ENCODE results near the gene FOXE3.
"Not testable (repeated sequence)": the region's sequence is repeated elsewhere in the genome, so short reads cannot be mapped to it uniquely, and the experiment has no call there.

FOXE3 gene

DNA sequence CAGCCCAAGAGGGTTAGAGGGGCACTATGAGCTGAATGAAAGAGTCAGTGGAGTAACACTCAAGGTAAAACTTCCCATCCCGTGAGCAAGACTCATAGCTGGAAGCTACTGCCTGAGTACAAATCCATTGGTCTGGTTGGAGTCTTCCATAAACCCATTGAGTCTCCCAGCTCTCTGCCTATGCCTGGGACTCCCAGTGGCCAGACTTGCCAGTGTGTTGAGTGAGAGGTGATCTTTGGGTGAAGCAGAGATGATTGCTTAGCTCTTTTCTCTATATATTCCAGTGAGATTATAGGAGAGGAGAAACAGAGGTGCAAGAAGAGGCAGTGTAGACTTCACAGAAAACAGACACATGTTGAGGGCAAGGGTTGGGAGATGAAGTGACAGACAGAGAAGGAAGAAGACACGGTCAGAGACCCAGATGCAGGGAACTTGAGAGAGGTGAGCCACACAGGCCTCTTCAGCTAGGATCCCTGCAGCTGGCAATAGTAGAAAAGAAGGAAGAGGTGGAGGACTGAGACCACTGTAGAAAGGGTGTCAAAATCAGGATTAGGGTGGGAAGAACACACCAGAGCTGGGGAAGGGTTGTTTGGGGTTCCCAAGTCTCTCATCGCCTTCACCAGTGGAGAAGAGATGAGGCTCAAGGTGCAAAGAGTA is 25.5 kb downstream of the FOXE3 start:
- DNase-seq (ENCODE audit: low spot score in 2 of 2), result no peak
- Histone ChIP-seq H3K4me1 (no peaks in the 10 kb centered on the region), H3K36me3 (replicated peaks) (no peaks in the 10 kb centered on the region), H3K4me3 (no peak overlapping the region), H3K9me3 (peaks cover 4% of the 10 kb centered on the region; the same call in 1 of the 2 replicates), H3K27me3 (ENCODE audit: low read depth) (peaks cover 19% of the 10 kb centered on the region)
- in situ Hi-C loops (cut with MboI; ENCODE audit: low sequenced_read_pairs), result no loop called here

DNA sequence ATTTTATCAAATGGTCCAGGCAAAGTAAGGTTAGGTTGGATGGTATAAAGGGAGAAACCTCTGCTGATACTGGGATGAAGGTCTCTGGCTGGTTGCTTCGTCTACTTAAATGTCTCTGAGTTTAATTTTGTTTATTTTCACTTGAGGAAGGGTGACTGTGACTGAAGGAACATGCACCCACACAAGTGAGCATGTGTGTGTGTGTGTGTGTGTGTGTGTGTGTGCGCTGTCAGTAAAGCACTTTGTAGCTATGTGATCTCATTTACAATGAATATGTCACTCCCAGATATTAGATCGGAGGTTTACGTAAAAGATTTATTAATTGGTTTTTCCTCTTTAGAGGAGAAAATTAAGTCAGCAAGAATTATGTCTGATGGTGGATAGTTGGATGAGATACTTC is 26.1 kb downstream of the FOXE3 start:
- Histone ChIP-seq H3K36me3 (replicated peaks) (no peaks in the 10 kb centered on the region), H3K27me3 (ENCODE audit: low read depth) (peaks cover 19% of the 10 kb centered on the region), H3K4me3 (no peak overlapping the region), H3K9me3 (peaks cover 4% of the 10 kb centered on the region; the same call in 1 of the 2 replicates), H3K4me1 (no peaks in the 10 kb centered on the region)
- no peak for DNase-seq (ENCODE audit: low spot score in 2 of 2)
- in situ Hi-C loops (cut with MboI; ENCODE audit: low sequenced_read_pairs), result no loop called here

DNA sequence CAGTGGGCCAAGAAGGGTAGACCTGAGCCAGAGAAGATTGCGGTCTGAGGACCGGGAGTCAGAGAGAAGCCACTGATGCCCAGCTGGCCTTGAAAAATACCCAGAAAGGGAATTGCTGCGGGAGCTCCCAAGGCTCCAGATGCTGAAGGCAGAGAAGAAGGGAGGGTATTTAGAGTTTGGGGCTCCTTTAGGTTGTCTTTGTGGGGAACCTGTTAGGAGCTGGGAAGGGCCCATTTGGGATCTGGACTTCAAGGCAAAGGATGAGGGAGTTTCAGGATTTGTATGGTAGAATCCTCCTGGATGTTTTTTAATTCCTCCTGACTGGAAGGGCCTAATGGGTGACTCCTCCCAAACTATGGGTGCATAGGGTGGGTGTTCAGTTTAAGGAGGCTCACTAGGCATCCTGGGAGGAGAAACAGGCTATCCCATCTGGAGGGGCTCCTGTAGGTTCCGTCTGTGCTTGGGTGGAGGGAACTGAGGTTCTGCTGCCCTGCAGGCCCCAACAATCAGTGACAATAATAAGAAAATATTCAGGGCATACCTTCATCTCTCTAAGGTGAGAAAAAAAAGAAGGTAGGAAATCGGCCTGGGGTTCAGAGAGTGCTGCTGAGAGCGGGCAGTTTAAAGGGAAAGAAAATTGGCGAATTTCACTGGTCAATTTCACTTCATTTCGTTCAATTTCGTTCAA is 26.9 kb downstream of the FOXE3 start:
- no peak for DNase-seq (ENCODE audit: low spot score in 2 of 2)
- Histone ChIP-seq H3K4me3 (no peak overlapping the region), H3K36me3 (replicated peaks) (no peaks in the 10 kb centered on the region), H3K27me3 (ENCODE audit: low read depth) (peaks cover 20% of the 10 kb centered on the region), H3K9me3 (peaks cover 4% of the 10 kb centered on the region; the same call in 1 of the 2 replicates), H3K4me1 (no peaks in the 10 kb centered on the region)
- in situ Hi-C loops (cut with MboI; ENCODE audit: low sequenced_read_pairs), result no loop called here

DNA sequence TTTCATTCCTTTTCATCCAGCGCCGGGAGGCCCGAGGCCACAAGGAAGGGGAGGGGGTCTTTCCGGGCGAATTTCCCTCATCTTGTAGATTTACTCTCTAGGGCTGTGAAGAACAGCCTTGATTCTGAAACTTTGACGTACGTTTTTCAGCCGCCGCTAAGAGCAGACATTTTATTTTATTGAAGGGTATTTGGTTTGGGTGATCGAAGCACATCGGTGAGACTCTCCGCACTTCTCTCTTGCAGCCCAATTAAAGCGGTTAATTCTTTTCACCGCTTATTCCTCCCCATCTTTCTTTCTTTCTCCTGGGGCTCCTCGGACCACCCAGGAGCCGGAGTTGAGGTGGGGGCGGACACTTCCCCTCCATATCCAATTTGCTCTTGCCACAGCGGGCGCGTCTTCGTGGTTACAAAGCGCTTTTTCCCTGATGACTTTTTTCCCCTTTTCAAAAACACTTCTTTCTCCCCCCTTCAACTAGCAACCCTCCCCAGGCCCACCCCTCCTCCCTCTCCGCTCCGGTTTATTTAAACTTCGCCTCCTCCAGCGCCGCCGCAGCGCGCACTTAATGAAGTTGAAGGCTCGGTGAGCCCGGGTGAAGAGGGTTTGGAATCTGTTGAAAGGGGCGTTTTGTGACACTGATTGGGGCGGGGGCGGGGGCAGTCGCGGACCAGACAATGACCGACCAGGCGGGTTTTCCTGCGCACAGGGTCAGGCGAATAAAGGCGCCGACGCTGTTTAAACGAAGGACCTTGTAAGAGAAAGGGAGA is 27.6 kb downstream of the FOXE3 start:
- H3K4me3 ChIP-seq, result no peak overlapping the region
- no peak for DNase-seq (ENCODE audit: low spot score in 2 of 2)
- in situ Hi-C loops (cut with MboI; ENCODE audit: low sequenced_read_pairs), result no loop called here
- peaks cover 4% of the 10 kb centered on the region; the same call in 1 of the 2 replicates for H3K9me3 ChIP-seq
- peaks cover 22% of the 10 kb centered on the region for H3K27me3 ChIP-seq (ENCODE audit: low read depth)
- no peaks in the 10 kb centered on the region for H3K4me1 ChIP-seq
- H3K36me3 ChIP-seq (replicated peaks), result no peaks in the 10 kb centered on the region

DNA sequence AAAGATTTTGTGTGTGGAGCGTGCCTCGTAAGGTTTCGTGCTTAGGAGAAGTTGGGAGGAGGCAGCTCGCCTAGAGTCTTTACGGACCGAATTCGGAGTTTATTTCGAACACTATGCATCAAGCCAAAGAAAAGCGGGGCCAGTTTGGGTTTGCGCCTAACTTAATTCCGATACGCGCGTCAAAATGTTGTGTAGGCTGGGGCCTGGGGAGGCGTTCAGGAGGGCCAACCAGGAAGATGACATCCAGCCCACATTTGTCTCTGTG is 28.1 kb downstream of the FOXE3 start:
- Histone ChIP-seq H3K4me3 (no peak overlapping the region), H3K4me1 (no peaks in the 10 kb centered on the region), H3K27me3 (ENCODE audit: low read depth) (peaks cover 22% of the 10 kb centered on the region)

DNA sequence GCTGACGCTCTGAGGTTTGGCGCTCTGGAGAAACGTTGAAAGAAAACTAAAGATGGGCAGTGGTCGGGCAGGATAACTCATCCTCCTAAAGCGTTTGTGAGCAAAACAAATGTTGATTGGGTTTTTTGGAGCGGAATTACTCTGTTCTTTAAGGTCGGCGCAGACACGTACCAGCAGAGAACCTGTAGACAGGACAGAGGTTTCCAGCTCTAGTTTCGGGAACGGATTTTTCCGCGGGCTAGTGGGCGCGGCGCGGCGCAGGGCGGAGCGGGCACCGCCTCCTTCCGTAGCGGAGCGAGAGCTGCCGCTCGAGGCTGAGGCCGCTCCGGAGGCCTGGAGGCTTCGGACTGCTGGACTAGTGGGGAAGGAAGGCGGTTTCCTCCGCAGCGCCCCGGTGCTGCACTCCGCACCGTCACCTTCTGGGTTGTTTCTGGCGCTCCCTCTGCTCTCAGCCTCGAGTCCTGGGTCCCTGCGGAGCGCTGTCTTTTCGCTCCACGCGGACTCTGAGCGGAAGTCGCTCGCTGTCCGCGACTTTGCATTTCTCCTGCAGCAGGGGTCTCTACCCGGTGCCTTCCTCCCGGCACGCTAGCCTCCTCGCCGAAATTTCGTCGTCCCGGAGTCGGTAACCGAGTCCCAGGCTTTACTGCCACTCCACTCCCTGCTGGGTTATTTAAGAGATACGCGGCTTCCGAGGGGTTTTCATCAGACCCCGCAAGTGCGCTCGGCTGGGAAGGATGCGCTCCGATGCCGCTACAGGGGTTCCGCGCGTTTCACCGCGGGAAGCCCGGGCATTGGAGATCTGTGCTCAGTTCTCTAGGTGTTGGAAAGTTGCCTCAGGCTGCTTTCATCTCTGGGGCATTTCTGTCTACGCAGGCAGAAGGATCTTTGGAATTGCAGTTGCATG is 28.7 kb downstream of the FOXE3 start:
- H3K36me3 ChIP-seq (replicated peaks), result no peaks in the 10 kb centered on the region
- peaks cover 27% of the 10 kb centered on the region for H3K27me3 ChIP-seq (ENCODE audit: low read depth)
- H3K4me1 ChIP-seq, result no peaks in the 10 kb centered on the region
- peak overlapping the region; percentile 15 for H3K4me3 ChIP-seq
- in situ Hi-C loops (cut with MboI; ENCODE audit: low sequenced_read_pairs), result no loop called here
- H3K9me3 ChIP-seq, result peaks cover 4% of the 10 kb centered on the region; the same call in 1 of the 2 replicates
- peak in 1 of 2 experiments; percentile 60 for DNase-seq (ENCODE audit: low spot score in 2 of 2)

More for the DNA sequence above, 28.1 kb downstream of the FOXE3 start:
- Histone ChIP-seq H3K36me3 (replicated peaks) (no peaks in the 10 kb centered on the region), H3K9me3 (peaks cover 4% of the 10 kb centered on the region; the same call in 1 of the 2 replicates)
- in situ Hi-C loops (cut with MboI; ENCODE audit: low sequenced_read_pairs), result no loop called here
- DNase-seq (ENCODE audit: low spot score in 2 of 2), result no peak

DNA sequence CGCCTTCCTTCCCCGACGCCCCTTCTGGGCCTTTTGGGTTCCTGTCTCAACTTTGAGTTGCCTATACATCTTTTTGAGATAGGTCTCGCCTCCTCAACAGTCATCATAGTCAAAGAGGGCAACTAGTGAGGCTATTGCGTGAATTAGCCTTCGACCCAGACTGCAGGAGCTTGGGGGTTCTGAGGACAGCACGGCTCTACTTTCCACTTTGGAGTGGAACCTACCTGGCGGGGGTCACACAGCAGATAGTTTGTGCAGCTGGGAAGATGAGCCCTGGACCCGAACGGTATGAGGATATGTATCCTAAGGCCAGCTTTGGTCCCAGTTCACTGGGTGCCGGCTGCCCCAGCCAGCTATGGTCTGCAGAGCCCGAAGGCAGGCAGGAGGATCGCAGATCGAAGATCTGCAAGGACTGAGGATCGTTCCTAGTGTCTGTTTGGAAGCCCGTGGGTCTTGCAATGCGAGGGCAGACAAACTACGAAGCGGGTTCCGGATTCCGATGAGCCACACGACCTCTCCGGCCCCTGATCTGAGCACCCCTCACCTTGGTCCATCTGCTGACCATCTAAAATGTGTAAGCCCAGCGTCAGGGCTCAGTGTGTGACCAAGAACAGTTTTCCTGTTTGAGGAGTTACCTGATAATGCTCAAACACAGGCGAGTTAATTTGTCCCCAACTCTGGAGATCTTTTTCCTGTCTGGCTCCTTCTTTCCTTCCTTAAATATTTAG is 29.9 kb downstream of the FOXE3 start:
- in situ Hi-C loops (cut with MboI; ENCODE audit: low sequenced_read_pairs), result no loop called here
- DNase-seq (ENCODE audit: low spot score in 2 of 2), result no peak
- peaks cover 34% of the 10 kb centered on the region for H3K27me3 ChIP-seq (ENCODE audit: low read depth)
- H3K9me3 ChIP-seq, result peaks cover 4% of the 10 kb centered on the region; the same call in 1 of the 2 replicates
- H3K4me3 ChIP-seq, result no peak overlapping the region
- H3K36me3 ChIP-seq (replicated peaks), result no peaks in the 10 kb centered on the region
- H3K4me1 ChIP-seq, result no peaks in the 10 kb centered on the region

DNA sequence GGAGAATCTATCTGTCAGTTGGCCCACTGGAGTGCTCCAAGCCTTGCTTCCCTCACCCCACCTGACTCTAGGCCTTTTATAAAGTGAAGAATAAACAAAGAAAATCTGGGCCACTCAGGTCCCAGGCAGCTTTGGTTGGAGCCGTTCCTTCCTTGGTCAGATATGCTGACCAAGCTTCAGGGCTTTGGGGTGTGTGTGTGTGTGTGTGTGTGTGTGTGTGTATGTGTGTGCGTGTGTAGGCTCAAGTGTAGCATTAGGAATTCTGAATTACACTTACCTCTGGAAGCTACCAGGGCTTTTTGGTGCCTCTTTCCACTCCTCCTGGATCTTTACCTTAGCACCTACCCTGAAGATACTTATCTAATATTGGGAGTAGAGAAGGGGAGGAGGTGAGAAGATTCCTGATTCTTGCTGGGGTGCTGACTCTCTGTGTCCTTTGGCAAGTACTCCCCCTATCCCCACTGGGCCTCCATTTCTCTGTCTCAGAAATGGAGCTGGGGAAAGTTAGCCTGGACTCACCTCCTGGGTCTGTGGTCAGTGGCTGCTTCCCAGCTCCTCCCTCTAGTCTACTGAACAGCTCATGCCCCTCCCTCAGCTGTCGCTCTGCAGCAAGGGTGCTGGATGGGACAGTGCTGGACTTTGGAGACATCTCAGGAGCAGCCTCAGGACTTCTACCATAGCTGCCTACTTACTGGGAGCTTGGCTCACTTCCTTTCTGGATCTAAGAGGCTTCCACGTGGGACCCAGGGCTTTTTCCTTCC is 32.6 kb downstream of the FOXE3 start:
- Histone ChIP-seq H3K4me3 (no peak overlapping the region), H3K9me3 (peaks cover 4% of the 10 kb centered on the region; the same call in 1 of the 2 replicates), H3K27me3 (ENCODE audit: low read depth) (peaks cover 35% of the 10 kb centered on the region), H3K36me3 (replicated peaks) (no peaks in the 10 kb centered on the region), H3K4me1 (no peaks in the 10 kb centered on the region)
- in situ Hi-C loops (cut with MboI; ENCODE audit: low sequenced_read_pairs), result no loop called here
- no peak for DNase-seq (ENCODE audit: low spot score in 2 of 2)

DNA sequence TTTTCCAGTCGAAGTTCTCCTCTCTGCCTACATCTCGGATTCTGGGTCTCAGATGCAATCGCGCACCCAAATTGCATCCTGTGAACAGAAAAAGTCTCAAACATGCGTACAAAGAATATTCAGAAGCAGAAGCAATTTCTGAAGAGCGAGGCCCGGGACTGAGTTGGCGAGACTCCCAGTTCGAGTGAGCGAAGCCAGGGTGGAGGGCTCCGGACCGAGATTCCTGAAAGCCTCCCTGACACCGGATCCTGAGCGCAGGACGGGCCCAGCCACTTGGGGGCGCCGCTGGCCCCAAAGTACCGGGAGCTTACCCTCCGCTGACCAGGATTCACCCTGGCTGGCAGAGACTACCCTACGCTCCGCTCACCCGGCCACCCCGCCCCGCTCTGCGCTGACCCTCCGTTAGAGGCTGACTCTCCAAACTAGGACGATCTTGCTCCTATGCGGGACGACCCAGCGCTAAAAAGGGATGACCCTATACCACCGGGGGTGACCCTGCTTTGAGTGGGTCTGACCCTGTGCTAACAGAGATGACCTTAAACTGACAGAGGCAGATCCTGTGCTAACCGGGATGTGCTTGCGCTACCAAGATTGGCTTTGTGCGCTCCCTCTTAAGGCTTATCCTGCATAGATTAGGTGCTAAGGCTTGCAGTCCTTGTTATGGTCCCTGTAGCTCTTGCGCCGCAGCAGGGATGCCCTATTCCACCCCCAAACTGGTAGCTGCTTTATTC is 33.9 kb downstream of the FOXE3 start:
- in situ Hi-C loops (cut with MboI; ENCODE audit: low sequenced_read_pairs), result no loop called here

DNA sequence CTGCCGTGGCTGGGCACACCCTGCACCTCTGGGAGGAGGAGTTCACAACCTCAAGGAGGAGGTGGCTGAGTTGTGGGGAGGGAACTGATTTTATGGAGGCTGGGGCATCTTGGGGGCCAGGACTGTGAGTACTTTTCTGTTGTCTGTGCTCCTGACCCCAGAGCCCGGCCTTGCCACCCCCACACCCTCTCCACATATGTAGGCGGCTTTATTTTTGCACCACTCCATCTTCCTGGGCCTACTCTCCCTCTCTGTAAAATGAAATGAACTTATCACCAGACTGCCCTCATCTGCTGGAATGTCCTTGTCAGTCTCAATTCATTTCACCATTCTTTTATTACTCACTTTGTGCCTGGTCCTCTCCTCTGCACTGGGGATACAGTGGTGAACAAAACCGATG is 34.5 kb downstream of the FOXE3 start:
- Histone ChIP-seq H3K27me3 (ENCODE audit: low read depth) (peaks cover 22% of the 10 kb centered on the region; the same call in 1 of the 2 replicates), H3K4me3 (no peak overlapping the region)
- in situ Hi-C loops (cut with MboI; ENCODE audit: low sequenced_read_pairs), result no loop called here

More for the DNA sequence above, 33.9 kb downstream of the FOXE3 start:
- Histone ChIP-seq H3K36me3 (replicated peaks) (no peaks in the 10 kb centered on the region), H3K9me3 (peaks cover 4% of the 10 kb centered on the region; the same call in 1 of the 2 replicates), H3K4me3 (no peak overlapping the region), H3K27me3 (ENCODE audit: low read depth) (peaks cover 28% of the 10 kb centered on the region), H3K4me1 (no peaks in the 10 kb centered on the region)
- DNase-seq (ENCODE audit: low spot score in 2 of 2), result peak in 1 of 2 experiments; percentile 52

DNA sequence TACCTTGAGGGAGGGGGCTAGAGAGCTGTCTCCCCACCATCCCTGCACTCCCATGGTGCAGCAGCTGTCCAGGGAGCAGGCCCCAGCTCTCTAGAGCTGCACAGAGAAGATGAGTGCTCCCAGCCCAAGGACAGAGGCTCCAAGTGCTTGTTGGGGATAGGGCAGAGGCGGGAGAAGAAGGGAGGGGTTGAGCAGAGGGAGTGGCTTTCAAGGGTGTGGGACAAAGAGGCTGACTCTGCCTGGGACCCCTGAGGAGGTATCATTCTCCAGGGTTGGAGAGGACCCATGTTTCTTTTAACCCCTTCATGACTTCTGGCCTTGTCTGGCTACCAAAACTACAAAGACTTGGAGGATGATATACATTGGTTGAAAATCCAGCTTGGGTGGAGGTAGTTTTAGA is 36.3 kb downstream of the FOXE3 start:
- Histone ChIP-seq H3K27me3 (ENCODE audit: low read depth) (peaks cover 16% of the 10 kb centered on the region; the same call in 1 of the 2 replicates), H3K36me3 (replicated peaks) (no peaks in the 10 kb centered on the region), H3K9me3 (no peaks in the 10 kb centered on the region), H3K4me1 (no peaks in the 10 kb centered on the region), H3K4me3 (no peak overlapping the region)
- in situ Hi-C loops (cut with MboI; ENCODE audit: low sequenced_read_pairs), result no loop called here
- DNase-seq (ENCODE audit: low spot score in 2 of 2), result no peak

More for the DNA sequence above, 34.5 kb downstream of the FOXE3 start:
- Histone ChIP-seq H3K36me3 (replicated peaks) (no peaks in the 10 kb centered on the region), H3K9me3 (no peaks in the 10 kb centered on the region), H3K4me1 (no peaks in the 10 kb centered on the region)
- DNase-seq (ENCODE audit: low spot score in 2 of 2), result no peak

DNA sequence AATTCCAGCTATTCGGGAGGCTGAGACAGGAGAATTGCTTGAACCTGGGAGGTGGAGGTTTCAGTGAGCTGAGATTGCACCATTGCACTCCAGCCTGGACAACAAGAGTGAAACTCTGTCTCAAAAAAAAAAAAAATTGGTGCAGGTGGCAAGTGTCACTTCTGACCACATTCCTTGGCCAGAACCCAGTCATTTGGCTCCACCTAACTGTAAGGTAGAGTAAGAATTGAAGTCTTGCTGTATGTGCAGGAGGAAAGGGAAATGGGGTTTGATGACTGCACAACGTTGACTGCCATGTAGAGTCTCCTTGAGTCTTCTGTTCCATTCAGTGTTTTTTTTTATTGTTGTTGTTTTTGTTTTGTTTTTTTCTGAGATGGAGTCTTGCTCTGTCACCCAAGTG is 37.8 kb downstream of the FOXE3 start:
- H3K4me1 ChIP-seq; in situ Hi-C loops (cut with MboI; ENCODE audit: low sequenced_read_pairs); H3K4me3 ChIP-seq; DNase-seq (ENCODE audit: low spot score in 2 of 2); H3K9me3 ChIP-seq; H3K36me3 ChIP-seq (replicated peaks): not testable (repeated sequence)
- peaks cover 13% of the 10 kb centered on the region; the same call in 1 of the 2 replicates for H3K27me3 ChIP-seq (ENCODE audit: low read depth)

All from HAP-1 (cell line).